HTR-8/SVneo (cell line): ENCODE measurements around the gene OGFOD3.
"Not testable (repeated sequence)": the region's sequence is repeated elsewhere in the genome, so short reads cannot be mapped to it uniquely, and the experiment has no call there.

ENCODE experiments used
- DNase-seq: peaks from one replicate; pipeline ENCODE4 v3.0.0; 2011; ENCODE audit warnings: low spot score, mixed read lengths; ENCODE audit not compliant: insufficient read length
- FAIRE-seq: peaks from 2 replicates; lab custom pipeline; 2011; peaks lifted over from hg19 to GRCh38; lab: Jason Lieb, UNC

The OGFOD3 gene

DNA sequence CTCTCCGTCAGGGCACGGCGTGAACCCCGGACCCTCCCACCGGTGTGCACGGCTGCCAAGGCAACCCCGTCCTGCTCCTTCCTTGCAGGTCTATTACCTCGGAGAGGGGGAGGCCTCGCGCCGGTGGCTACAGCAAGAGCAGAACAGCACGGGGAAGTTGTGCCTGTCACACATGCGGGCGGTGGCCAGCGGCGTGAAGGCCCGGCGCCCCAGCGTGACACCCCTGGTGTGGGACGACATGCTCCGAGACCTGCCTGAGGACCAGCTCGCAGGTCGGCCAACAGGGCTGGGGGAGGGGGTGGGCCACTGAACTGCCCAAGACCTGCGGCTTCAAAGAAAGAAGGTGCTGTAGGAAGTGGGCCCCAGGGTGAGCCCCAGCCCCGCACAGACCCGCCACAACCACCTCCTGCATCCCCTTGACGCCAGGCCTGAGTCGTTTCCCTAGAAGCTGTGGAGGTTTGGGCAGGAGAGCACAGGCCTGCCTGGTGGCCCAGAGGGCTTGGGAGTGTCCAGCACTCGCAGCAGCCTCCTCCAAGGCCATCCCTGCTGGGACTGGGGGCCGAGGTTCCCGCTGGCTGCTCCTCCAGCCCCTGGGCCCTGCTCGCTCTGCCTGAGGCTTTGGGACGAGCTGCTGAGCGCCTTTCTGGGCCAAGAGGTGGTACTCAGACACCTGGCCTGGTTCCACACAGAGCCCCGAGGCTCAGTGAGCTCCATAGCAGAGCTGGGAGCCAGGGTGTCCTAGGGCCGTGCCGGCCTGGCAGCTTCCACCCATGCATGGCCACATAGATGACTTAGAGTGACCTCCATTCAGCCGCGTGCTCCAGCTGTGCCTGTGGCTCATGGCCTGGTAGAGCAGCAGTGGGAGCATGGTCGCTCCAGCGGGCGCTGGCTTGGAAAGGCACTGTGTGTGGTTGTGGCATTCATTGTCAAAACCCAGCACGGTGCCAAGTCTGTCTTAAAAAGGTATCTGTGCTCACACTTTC, 17.5 kb upstream of the OGFOD3 start:
- no peak for FAIRE-seq

GRCh38 chr17:82435103-82435502, 16.7 kb upstream of the OGFOD3 start:
- DNase-seq (peak; percentile 28), FAIRE-seq (peak; percentile 76)

More for the DNA sequence above, 17.5 kb upstream of the OGFOD3 start:
- no peak for DNase-seq

DNA sequence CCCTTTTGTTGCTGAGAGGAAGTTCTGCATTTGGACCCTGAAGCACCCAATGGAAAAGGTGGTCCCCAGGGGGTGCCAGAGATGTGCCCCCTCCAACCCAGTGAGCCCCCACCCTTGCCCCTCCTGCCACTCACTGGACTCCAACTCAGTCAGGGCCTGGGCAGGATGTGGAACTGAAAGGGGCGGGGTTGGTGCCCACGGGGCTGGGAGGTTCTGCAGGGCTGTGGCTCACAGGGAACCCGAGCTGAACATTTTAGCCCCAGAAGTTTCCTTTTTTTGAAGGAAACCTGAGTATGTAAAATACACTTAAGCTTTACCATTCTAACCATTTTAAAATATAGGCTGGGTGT, 15.8 kb upstream of the OGFOD3 start:
- DNase-seq (no peak), FAIRE-seq (no peak)

DNA sequence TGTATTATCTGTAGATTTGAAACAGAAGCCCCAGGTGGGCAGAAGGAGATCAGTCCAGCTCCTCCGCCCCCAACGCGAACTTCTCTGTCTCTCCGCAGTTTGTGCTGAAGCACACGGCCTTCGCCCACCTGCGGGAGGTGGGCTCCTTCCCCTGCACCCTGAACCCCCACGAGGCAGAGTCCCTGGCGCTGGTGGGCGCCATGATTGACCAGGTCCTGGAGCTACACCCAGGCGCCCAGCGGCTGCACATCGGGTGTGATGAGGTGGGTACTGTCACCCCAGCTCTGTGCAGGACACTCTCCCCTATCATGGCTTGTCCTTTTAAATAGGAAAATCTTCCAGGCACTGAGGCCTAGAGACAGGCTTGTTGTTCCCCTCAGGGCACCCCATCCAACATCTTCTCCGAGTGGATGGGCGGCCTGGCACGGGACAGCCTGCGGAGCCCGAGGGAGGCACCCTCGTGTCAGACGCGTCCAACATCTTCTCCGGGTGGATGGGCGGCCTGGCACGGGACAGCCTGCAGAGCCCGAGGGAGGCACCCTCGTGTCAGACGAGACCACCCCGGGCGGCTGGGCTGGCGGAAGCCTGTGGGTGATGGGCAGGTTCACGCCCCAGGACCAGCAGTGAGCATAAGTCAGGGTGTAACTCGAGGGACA, 15.3 kb upstream of the OGFOD3 start:
- no peak for DNase-seq
- FAIRE-seq: no peak

- no peak for FAIRE-seq
- DNase-seq: no peak
Observed at GRCh38 chr17:82432017-82432416, 13.6 kb upstream of the OGFOD3 start.

GRCh38 chr17:82429824-82430223, 11.4 kb upstream of the OGFOD3 start:
- DNase-seq: no peak
- FAIRE-seq: no peak

DNA sequence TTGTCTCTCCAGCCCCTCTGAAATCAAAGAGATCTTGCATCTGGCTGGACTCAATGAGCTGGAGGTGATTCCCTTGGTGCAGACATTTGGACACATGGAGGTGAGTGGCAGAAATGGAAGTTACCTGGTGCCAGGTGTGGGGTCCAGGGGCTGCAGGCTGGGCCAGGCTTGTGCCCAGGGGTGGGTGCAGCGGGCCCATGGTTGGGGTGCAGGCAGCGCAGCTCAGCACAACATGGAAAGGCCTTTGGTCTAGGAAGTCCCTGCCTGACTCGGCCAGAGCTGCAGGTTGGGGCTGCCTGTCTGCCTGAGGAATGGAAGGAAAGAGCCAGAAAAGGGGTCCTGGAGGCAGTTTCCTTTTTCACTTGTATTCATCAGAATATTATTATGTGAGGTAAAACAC, 10.2 kb upstream of the OGFOD3 start:
- FAIRE-seq (no peak), DNase-seq (no peak)

DNA sequence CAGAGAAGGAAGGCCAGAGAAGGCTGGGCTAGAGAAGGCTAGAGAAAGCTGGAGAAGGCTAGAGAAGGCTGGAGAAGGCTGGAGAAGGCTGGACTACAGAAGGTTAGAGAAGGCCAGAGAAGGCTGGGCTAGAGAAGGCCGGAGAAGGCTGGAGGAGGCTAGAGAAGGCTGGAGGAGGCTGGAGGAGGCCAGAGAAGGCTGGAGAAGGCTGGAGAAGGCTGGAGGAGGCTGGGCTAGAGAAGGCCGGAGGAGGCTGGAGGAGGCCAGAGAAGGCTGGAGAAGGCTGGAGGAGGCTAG, 6.4 kb upstream of the OGFOD3 start:
- DNase-seq (no peak), FAIRE-seq (no peak)

DNA sequence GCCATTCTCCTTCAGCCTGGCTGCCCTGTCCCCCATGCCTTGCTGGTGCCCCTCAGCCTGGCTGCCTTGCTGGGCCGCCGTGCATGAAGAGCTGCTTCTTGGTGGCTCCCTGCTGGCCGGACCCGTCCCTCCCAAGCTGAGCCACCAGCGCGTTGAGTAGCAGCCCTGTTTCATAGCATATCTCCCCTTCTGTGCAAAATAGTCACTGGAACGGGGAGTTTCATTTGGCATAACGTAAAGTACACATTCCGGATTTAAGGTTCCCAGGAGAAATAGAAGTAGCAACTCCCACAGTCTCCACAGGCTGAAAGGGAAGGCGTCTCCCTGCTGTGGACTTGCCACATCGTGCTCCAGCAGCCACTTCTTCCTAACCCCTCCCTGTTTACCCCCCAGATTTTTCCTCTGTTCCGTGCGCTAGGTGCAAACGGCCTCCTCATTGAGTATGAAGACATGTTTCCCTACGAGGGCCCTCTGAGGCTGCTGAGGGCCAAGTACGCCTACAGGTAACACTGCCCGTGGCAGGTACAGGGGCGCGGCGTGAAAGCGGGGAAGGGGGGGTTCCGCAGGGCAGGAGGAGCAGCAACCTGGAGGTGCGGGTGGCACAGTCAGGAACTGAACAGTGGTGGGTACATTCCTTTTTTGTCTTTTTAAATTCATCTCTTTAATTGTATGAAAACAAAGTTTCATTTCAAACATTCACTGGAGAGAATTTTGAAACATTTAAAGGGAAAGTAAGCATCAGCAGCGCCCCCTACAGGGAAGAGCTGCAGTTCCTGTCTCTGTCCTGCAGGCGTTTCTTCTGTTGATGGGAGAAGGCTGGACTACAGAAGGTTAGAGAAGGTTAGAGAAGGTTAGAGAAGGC, 5.8 kb upstream of the OGFOD3 start:
- DNase-seq: peak; percentile 45
- FAIRE-seq: no peak

- FAIRE-seq (no peak), DNase-seq (no peak)
Observed at GRCh38 chr17:82419540-82419939, 1.2 kb upstream of the OGFOD3 start.

GRCh38 chr17:82416771-82417170, 1.6 kb downstream of the OGFOD3 start:
- DNase-seq (no peak), FAIRE-seq (no peak)

- DNase-seq (no peak), FAIRE-seq (no peak)
Observed at GRCh38 chr17:82416264-82416663, 2.1 kb downstream of the OGFOD3 start.

- no peak for DNase-seq
- FAIRE-seq: no peak
Observed at GRCh38 chr17:82415786-82416185, 2.6 kb downstream of the OGFOD3 start.

DNA sequence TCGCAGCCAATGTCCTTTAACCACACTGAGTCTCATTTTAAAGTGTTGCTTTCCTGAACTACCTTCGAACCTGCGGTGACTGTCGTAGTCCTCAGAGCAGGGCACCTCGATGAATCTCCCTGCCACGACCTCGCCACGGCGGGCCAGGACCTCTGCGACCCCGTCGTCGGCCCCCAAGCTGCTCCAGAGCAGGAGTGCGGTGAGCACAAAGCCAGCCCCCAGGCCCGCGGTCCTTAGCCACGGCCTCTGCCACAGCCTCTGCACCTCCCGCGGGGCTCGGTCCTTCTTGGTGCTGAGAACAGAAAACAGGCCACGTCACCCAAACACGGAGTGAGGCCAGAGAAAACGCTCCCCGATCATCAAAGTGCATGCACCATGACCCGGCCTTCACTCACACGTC, 3.0 kb downstream of the OGFOD3 start:
- DNase-seq: no peak
- no peak for FAIRE-seq

- DNase-seq (no peak), FAIRE-seq (no peak)
Observed at GRCh38 chr17:82414548-82415281, 3.7 kb downstream of the OGFOD3 start.

DNA sequence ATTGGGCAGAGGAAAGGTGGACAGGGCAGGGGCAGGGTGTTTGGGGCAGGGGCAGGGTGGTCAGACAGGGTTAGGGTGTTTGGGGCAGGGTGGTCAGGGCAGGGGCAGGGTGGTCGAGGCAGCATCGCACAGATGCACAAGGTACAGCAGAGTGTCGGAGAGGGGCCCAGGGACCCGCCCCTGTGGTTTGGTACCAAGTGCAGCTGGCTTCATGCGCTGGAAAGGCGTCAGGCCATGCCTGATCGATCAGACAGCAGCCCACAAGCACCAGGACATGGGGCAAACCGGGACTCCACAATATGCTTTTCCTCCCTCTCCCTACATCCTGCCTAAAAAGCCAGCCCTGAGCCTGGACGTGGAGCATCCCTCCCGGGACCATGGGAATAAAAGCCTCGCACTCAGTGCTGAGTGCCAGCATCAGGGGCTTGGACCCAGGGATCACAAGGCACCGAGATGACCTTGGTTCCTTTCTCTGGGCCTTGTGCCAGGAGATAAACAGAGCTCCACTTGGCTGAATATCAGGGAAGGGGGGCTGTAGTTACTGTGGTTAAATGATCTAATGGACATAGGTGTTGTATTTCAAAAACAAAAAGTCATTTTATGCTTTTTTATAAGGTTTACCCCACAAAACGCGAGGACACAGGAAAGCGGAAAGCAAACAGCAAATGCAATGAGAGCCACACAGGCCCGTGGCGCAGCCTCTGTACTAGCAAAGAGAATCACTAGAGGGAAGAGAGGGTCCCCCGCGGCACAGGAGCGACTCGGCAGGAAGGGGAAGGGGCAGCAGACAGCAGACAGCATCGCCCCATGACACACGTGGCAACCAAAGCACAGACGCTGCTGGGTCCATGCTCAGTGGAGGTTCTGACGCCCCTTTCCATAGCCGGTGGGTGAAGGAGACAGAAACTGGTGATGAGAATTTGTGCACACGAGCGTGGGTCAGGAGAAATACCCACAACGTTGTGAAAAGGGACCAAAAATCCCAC, 5.6 kb downstream of the OGFOD3 start:
- FAIRE-seq: peak; percentile 13
- DNase-seq: no peak

- DNase-seq, FAIRE-seq: not testable (repeated sequence)
Observed at GRCh38 chr17:82412081-82412480, 6.3 kb downstream of the OGFOD3 start.

DNA sequence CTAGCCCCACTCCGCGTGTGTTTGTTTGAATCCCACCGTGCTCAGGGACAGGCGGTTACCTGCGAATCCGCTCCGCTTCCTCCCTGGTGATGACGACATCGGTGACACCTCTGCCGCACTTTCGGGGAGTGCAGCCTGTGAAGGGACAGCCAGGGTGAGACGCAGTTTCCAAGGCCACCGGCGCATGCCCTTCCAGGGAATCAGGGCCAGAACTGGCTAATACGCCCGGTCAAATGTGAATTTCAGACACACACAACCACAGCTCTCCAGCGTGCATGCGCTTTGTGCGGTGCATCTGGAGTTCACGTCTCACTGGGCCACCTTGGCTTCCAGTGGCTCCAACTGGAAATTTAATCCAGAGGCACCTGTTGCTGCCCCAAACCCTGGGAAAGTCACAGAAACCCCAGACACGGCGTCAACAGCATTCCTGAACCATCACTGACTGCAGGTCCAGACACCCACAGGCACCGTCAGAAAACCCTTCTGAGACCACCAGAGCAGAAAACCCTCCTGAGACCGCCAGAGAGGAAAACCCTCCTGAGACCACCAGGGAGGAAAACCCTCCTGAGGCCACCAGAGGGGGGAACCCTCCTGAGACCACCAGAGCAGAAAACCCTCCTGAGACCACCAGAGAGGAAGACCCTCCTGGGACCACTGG, 6.9 kb downstream of the OGFOD3 start:
- no peak for FAIRE-seq

More for the DNA sequence above, 6.9 kb downstream of the OGFOD3 start:
- no peak for DNase-seq
